MM.1S (cell line): Measurements from ENCODE around the gene HEPACAM.

Experiments used
- EZH2 ChIP-seq: fragments of 300-600 bp; sonication (generic); optimal IDR thresholded peaks from 2 replicates; pipeline ENCODE3; 2017; ENCODE audit warnings: low read depth, mild to moderate bottlenecking, antibody characterized with exemption, low read length, mixed read lengths
- EZH2phosphoT487 ChIP-seq: fragments of 300-600 bp; sonication (generic); IDR thresholded peaks from 2 replicates; pipeline ENCODE4 v1.6.1; 2018; ENCODE audit warnings: antibody characterized with exemption, low read length
- TF ChIP-seq, protein P1 (sequence below): fragments of 300-600 bp; sonication (generic); IDR thresholded peaks from 2 replicates; pipeline ENCODE4 v1.5.1; 2016; ENCODE audit warnings: antibody characterized with exemption, low read length, mixed read lengths

DNA sequence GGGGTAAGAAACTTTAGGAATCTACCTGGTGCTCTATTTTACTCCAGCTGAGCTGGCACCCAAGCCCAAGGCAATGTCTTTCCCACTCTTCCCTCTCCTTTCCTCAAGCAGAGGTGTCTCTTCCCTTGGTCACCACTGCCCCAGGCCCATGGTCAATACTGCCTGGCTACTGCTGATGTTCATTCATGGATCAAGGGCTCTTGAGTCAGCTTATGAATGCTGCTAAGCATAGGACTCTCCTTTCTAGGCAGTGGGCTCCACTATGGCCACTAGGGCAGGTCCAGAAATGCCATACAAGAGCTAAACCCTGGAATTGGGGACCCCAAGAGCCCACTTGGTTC lies 19.5 kb downstream of the HEPACAM start:
- TF ChIP-seq, protein P1, sequence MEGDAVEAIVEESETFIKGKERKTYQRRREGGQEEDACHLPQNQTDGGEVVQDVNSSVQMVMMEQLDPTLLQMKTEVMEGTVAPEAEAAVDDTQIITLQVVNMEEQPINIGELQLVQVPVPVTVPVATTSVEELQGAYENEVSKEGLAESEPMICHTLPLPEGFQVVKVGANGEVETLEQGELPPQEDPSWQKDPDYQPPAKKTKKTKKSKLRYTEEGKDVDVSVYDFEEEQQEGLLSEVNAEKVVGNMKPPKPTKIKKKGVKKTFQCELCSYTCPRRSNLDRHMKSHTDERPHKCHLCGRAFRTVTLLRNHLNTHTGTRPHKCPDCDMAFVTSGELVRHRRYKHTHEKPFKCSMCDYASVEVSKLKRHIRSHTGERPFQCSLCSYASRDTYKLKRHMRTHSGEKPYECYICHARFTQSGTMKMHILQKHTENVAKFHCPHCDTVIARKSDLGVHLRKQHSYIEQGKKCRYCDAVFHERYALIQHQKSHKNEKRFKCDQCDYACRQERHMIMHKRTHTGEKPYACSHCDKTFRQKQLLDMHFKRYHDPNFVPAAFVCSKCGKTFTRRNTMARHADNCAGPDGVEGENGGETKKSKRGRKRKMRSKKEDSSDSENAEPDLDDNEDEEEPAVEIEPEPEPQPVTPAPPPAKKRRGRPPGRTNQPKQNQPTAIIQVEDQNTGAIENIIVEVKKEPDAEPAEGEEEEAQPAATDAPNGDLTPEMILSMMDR: no peak
- TF ChIP-seq EZH2 (no peak), EZH2phosphoT487 (no peak)
